Activated T-cell treated with anti-CD3 and anti-CD28 coated beads, Interleukin-2, amount 50 U/mL, for 4 hours (primary cell): ENCODE results near the gene KCNK3. TPM values are rescaled to one million over a fixed set of nuclear protein-coding genes. Genes with fewer than 3 reads are reported as not detected.
"Not testable (repeated sequence)": the region's sequence is repeated elsewhere in the genome, so short reads cannot be mapped to it uniquely, and the experiment has no call there.

Experiments used
- ATAC-seq, 2 donors: fragments of 200-7000 bp; cut with Tn5 transposase; one replicate each; pipeline ENCODE4 v1.10.0; 2021
- DNase-seq: peaks from one replicate; pipeline ENCODE4 v3.0.0-alpha.2; 2020
- H3K27me3 Mint-ChIP-seq: one replicate; pipeline ENCODE4 v1.8.0; 2021; ENCODE audit warnings: low read depth, mixed read lengths
- H3K36me3 Mint-ChIP-seq: one replicate; pipeline ENCODE4 v1.8.0; 2022; ENCODE audit warnings: mixed read lengths; ENCODE audit not compliant: insufficient read depth
- H3K4me1 Mint-ChIP-seq: one replicate; pipeline ENCODE4 v1.8.0; 2021; ENCODE audit warnings: low read depth, mixed read lengths
- H3K4me3 Mint-ChIP-seq: one replicate; pipeline ENCODE4 v1.8.0; 2021; ENCODE audit warnings: mild to moderate bottlenecking, moderate library complexity, mixed read lengths
- H3K9me3 Mint-ChIP-seq: one replicate; pipeline ENCODE4 v1.8.0; 2021; ENCODE audit warnings: mixed read lengths
- total RNA-seq, 3 donors: library from RNA; stranded (reverse); gene quantifications; one replicate each; pipeline ENCODE4 v1.2.1, GENCODE V29; 2021

The KCNK3 gene
- total RNA-seq, 3 donors from 2014 or later: 0.08 to 0.16 (median 0.08) TPM

DNA sequence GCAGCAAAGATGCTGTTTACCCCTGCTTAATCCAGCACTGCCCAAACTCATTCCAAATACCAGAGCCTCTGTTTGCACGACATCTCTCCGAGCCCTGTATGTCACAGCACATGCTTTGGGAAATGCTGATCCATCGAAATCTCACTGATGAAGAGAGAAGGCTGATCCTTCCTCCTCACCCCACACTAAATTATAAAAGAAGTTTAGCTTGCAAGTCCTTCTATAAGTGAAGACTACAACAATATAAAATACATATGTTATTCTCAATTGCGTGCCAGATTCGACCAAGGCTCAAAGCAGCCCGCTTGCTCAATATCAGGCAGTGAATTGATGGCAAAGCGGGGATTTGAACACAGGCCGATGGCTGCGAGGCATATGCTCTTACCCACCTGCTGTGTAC lies 40.9 kb downstream of the KCNK3 start:
- H3K9me3 Mint-ChIP-seq: no peaks in the 10 kb centered on the region
- no peaks in the 10 kb centered on the region for H3K36me3 Mint-ChIP-seq
- H3K27me3 Mint-ChIP-seq: peaks cover 18% of the 10 kb centered on the region
- no peak for ATAC-seq
- no peaks in the 10 kb centered on the region for H3K4me1 Mint-ChIP-seq
- H3K4me3 Mint-ChIP-seq: no peak overlapping the region
- no peak for DNase-seq

DNA sequence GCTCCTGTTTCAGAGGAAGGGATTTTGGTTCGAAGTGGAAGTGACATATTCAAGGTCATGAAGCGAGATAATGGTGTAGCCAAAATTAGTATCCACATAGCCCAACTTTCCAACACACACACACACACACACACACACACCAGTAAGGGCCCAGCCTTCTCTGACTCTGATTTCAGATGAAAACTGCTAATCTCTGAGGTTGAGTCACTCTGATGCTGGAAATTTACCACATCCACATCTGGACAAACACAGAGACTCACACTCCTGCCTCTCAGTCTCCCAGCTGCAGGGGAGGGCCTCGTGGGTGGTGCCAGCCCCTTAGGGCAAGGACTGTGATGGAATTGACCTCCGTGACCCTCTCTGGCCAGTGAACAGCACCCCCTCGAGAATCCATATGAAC lies 42.6 kb downstream of the KCNK3 start:
- no peaks in the 10 kb centered on the region for H3K4me1 Mint-ChIP-seq
- DNase-seq (no peak), ATAC-seq (no peak)
- peaks cover 19% of the 10 kb centered on the region for H3K27me3 Mint-ChIP-seq
- no peak overlapping the region for H3K4me3 Mint-ChIP-seq
- H3K9me3 Mint-ChIP-seq: no peaks in the 10 kb centered on the region
- H3K36me3 Mint-ChIP-seq: no peaks in the 10 kb centered on the region

DNA sequence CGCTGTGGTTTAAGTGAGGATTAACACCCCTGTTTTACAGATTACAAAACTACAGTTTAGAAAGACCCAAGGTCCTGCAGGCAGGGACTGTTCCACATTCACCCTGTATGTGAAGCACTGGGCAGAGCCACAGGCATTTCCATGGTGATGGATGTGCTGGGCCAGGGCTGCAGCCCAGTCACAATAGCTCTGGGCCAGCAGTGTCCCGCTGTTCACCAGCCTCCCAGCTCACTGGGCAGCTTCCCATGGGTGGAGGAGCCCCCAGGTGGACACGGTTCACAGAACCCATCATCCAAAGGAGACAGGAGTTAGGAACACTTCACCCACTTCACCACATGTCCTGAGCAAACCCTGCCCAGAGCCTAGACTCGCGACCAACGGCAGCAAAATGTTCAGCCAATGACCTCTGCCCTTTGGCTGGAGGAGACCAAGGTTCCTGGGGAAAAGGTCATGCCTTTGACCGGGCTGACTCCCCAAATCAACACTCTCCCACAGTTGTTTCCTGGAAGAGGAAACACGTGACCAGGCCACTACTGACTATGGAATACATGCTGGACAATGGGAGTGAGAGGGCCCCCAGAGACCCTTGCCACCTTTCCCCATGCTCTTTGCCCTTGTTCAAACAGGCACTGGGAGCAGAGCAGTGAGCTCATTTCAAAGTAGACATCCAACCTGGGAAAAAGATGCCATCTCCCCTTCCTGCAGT lies 43.5 kb downstream of the KCNK3 start:
- H3K4me1 Mint-ChIP-seq: peaks cover 3% of the 10 kb centered on the region
- no peak for ATAC-seq
- DNase-seq: no peak
- no peak overlapping the region for H3K4me3 Mint-ChIP-seq
- no peaks in the 10 kb centered on the region for H3K9me3 Mint-ChIP-seq
- H3K36me3 Mint-ChIP-seq: no peaks in the 10 kb centered on the region
- peaks cover 15% of the 10 kb centered on the region for H3K27me3 Mint-ChIP-seq

DNA sequence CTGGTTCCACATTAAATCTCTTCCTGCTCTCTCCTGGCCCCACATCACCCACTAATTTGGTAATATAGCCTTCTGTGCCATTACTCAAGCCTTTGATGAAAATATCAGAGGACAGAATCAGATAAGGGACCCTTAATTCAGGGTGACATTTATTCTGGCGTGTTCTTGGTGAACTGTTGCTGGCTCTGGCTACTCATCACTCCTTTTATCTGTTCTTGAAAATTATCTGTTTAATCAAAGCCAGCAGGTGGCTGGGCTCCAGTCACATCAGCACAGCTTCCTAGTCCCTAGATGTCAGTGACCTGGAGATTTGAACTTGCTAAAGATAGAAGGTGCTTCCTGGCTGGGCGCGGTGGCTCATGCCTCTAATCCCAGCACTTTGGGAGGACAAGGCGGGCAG lies 44.7 kb downstream of the KCNK3 start:
- no peaks in the 10 kb centered on the region for H3K36me3 Mint-ChIP-seq
- peaks cover 4% of the 10 kb centered on the region for H3K4me1 Mint-ChIP-seq
- ATAC-seq (no peak), DNase-seq (no peak)
- no peak overlapping the region for H3K4me3 Mint-ChIP-seq
- peaks cover 13% of the 10 kb centered on the region for H3K27me3 Mint-ChIP-seq
- H3K9me3 Mint-ChIP-seq: no peaks in the 10 kb centered on the region

DNA sequence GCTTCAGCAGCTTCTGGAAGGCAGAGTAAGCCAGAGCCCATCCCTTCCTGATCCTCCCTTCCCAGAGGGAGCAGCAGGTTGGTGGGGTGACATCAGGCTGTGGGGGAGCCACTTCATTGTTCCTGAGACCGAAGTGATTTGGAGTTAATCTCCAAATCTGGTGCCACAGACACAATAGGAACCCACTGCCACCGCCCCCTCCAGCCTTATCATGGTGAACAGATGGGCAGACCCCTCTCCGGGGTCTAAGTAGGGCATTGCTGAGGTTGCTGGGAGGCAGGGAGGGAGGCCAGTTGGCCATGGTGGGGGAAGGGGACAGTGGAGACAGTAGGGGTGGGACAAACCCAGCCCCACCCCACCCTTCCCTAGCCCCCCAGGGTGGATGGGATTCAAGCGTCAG lies 46.0 kb downstream of the KCNK3 start:
- Mint-ChIP-seq H3K4me1 (peaks cover 4% of the 10 kb centered on the region), H3K9me3 (no peaks in the 10 kb centered on the region), H3K36me3 (no peaks in the 10 kb centered on the region), H3K4me3 (no peak overlapping the region), H3K27me3 (peaks cover 13% of the 10 kb centered on the region)
- ATAC-seq: no peak
- DNase-seq: no peak

DNA sequence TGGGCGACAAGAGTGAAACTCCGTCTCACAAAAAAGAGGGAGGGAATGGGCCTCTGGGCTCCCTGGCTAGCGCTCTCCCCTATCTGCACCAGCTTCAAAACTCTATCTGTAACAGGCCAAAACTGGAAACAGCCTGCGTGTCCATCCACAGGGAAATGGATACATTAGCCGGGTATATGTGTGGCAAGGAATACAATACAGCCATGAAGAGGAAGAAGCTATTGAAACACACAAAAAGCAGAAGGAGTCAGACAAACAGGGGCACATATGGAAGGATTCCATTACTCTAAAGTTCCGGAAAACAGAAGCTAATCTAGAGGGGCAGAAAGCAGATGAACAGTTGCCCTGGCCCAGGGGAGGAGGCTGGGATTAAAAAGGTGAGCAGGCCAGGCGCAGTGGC lies 47.0 kb downstream of the KCNK3 start:
- ATAC-seq: no peak
- no peaks in the 10 kb centered on the region for H3K9me3 Mint-ChIP-seq

DNA sequence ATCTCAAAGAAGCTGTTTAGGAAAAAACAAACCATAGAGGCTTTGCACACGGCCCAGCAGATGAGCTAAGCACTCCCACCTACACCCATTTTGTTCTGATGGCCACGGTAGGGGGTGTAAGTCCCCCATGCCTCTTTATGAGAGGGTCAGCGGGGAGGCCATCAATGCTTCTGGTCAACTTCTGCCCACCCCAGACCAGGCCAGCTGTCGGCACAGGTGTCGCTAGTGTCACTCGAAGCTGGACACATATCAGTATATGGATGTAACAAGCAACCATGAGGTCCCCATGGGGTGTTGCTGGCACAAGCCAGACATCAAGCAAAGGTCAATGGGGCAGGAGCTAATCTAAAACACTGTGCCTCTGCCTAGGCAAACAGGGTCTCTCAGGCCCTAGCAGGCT lies 47.8 kb downstream of the KCNK3 start:
- ATAC-seq: no peak
- no peaks in the 10 kb centered on the region for H3K9me3 Mint-ChIP-seq
- peaks cover 7% of the 10 kb centered on the region for H3K27me3 Mint-ChIP-seq
- DNase-seq: no peak
- H3K4me3 Mint-ChIP-seq: no peak overlapping the region
- peaks cover 4% of the 10 kb centered on the region for H3K4me1 Mint-ChIP-seq
- no peaks in the 10 kb centered on the region for H3K36me3 Mint-ChIP-seq

More for the DNA sequence above, 47.0 kb downstream of the KCNK3 start:
- no peaks in the 10 kb centered on the region for H3K36me3 Mint-ChIP-seq
- DNase-seq: no peak
- peaks cover 11% of the 10 kb centered on the region for H3K27me3 Mint-ChIP-seq
- no peak overlapping the region for H3K4me3 Mint-ChIP-seq
- peaks cover 4% of the 10 kb centered on the region for H3K4me1 Mint-ChIP-seq

DNA sequence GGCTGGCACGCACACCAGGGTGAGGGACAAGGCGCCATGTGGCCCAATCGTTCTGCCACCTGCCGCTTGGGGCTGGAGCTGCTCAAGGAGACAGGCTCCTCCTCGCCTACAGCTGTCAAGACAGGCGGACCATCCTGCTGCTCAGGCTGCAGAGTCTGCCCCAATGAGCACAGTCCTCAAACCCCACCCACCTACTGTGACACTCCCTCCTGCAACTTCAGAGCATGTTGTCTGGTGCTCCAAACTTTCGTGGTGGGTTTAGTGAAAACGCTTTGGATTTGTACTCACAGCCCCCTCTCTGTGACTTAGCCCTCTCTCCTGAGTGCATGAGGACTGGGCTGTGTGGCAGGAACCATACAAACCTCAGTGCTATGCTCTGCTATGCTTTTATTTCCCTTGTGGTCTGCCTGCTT lies 48.4 kb downstream of the KCNK3 start:
- H3K36me3 Mint-ChIP-seq: no peaks in the 10 kb centered on the region
- DNase-seq (no peak), ATAC-seq (peak; percentile 86 to 90)
- H3K4me3 Mint-ChIP-seq: no peak overlapping the region
- H3K27me3 Mint-ChIP-seq: peaks cover 6% of the 10 kb centered on the region
- H3K9me3 Mint-ChIP-seq: no peaks in the 10 kb centered on the region
- peaks cover 4% of the 10 kb centered on the region for H3K4me1 Mint-ChIP-seq

DNA sequence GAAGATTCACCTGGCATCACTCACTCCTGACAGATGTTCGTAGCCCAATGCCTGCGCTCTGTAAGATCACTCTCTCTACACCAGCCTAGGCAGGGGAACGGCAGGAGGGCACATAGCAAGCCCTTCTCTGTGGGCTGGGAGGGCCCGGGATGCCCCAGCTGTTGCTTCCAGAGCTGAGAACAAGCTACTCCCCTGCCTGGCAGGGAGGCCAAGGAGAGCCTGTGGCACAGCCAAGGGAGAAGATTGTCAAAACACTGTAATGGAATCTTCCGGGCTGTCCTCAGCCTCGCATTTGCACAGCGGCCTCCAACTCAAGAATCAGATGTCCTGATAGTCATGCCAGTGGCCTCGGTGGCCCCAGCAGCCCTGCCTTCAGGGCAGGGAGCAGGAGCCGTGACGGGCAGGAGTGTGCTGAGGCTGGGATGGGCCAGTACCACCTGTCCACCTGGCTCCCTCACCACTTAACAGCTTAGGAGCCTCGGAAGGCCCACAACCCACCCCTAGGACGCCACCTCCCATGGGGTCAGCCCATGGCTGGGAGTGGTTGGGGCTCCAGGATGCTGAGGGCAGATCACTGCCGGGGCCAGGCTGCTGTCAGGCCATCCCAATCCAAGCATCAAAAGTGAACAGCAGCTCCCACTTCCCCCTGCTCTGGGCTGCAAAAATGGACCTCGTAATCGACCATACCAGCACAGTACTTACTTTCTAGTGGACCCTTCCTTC lies 49.7 kb downstream of the KCNK3 start:
- ATAC-seq: no peak
- H3K4me1 Mint-ChIP-seq: peaks cover 4% of the 10 kb centered on the region
- no peak overlapping the region for H3K4me3 Mint-ChIP-seq
- H3K9me3 Mint-ChIP-seq: no peaks in the 10 kb centered on the region
- DNase-seq: no peak
- H3K36me3 Mint-ChIP-seq: no peaks in the 10 kb centered on the region
- peaks cover 5% of the 10 kb centered on the region for H3K27me3 Mint-ChIP-seq

DNA sequence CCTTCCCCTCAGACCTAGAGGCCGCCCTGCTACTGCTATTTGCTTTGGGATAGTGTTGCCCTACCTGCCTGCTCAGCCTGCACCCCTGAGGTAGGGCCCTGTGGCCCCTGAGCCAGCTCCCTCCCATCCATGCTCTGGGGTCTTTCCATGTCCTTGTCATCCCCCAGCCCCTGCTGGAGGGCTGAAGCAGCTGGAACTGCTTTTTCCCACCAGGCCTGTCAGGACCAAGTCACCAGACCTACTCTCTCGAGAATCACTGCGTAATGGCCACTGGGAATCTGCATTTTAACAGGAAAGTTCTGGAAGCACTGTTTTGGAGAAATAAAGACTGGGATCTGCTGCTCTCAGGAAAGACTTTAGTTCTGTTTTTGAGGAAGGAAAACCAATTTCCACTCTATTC lies 51.3 kb downstream of the KCNK3 start:
- peaks cover 3% of the 10 kb centered on the region for H3K27me3 Mint-ChIP-seq
- ATAC-seq: no peak
- H3K9me3 Mint-ChIP-seq: no peaks in the 10 kb centered on the region
- no peak for DNase-seq
- peaks cover 4% of the 10 kb centered on the region for H3K4me1 Mint-ChIP-seq
- no peaks in the 10 kb centered on the region for H3K36me3 Mint-ChIP-seq
- H3K4me3 Mint-ChIP-seq: no peak overlapping the region

DNA sequence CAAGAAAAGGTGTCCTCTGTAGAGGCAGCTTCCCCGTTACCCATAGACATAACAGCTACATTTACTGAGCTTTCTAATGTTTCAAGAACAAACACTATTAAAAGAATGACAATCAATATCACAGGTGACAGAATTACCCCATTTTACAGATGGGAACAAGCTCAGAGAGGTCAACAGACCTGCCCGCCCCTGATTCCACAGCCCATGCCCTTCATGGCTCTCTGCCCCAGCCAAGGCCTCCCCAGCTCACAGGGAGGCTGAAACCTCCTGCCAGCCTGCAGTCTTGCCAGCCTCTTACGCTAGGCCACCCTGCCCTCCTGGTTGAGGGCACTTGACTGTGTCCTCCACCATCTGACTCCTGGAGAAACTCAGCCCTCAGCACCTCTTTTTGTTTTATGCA lies 52.4 kb downstream of the KCNK3 start:
- no peak for ATAC-seq

DNA sequence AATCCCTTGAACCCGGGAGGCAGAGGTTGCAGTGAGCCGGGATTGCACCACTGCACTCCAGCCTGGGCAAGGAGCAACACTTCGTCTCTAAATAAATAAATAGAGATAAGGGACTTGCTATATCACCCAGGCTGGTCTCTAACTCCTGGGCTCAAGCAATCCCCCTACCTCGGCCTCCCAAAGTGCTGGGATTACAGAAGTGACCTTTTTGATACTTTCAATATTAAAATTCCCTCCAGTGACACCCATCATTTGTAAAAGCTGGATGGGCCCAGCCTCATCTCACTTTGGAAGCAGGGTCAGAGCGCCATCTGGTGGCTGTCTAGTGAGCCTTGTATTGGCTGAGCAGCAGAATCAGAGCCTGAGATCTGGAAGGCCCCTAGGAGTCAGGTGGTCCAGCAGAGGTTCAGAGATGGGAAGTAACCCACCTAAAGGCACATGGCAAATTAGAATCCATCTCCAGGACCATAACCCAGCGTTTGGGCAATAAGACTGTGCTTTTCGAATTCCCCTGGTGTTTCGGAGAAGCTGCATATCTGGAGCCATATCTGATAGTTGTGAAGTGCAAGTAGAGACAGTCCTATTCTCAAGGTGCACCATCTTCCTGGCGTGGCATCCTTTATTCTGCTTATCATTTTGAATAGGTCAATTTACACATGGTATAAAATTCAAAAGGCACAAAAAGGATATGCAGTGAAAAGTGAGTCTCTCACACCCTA lies 53.2 kb downstream of the KCNK3 start:
- H3K4me3 Mint-ChIP-seq: no peak overlapping the region
- H3K36me3 Mint-ChIP-seq: no peaks in the 10 kb centered on the region
- no peaks in the 10 kb centered on the region for H3K9me3 Mint-ChIP-seq
- peaks cover 2% of the 10 kb centered on the region for H3K4me1 Mint-ChIP-seq
- no peaks in the 10 kb centered on the region for H3K27me3 Mint-ChIP-seq
- ATAC-seq (peak; percentile 77), DNase-seq (peak; percentile 73)

More for the DNA sequence above, 52.4 kb downstream of the KCNK3 start:
- Mint-ChIP-seq H3K9me3 (no peaks in the 10 kb centered on the region), H3K36me3 (no peaks in the 10 kb centered on the region), H3K4me3 (no peak overlapping the region), H3K27me3 (no peaks in the 10 kb centered on the region), H3K4me1 (peaks cover 4% of the 10 kb centered on the region)
- DNase-seq: no peak

DNA sequence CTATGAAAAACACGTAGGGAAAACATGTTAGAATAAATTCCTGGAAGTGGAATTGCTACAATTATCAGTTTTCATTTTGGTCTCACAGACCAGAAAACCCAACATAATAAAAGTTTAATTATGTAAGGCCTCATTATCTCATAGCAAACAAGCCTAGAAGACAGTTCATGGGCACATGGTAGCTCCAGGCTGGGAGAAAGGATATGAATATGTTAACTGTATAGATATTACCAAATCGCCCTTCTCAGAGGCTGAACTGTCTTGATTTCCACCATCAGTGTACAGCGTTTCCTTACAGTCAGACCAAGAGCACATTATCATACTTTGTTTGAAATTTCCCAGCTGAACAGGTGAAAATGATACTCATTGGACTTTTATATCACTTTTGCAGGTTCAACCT lies 54.4 kb downstream of the KCNK3 start:
- ATAC-seq (no peak), DNase-seq (no peak)
- no peaks in the 10 kb centered on the region for H3K4me1 Mint-ChIP-seq
- H3K9me3 Mint-ChIP-seq: no peaks in the 10 kb centered on the region
- H3K4me3 Mint-ChIP-seq: no peak overlapping the region
- no peaks in the 10 kb centered on the region for H3K36me3 Mint-ChIP-seq
- no peaks in the 10 kb centered on the region for H3K27me3 Mint-ChIP-seq

DNA sequence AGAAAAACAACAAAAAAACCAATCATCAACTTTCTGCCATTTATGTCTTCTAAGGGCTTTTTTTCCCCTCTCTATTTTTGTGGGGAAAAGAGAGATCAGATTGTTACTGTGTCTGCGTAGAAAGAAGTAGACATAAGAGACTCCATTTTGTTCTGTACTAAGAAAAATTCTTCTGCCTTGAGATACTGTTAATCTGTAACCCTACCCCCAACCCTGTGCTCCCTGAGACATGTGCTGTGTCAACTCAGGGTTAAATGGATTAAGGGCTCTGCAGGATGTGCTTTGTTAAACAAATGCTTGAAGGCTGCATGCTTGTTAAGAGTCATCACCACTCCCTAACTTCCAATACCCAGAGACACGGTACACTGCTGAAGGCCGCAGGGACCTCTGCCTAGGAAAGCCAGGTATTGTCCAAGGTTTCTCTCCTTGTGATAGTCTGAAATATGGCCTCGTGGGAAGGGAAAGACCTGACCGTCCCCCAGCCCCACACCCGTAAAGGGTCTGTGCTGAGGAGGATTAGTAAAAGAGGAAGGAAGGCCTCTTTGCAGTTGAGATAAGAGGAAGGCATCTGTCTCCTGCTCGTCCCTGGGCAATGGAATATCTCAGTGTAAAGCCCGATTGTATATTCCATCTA lies 57.4 kb downstream of the KCNK3 start:
- not testable (repeated sequence) for H3K9me3 Mint-ChIP-seq

More for the DNA sequence above, 57.4 kb downstream of the KCNK3 start:
- ATAC-seq, H3K36me3 Mint-ChIP-seq, DNase-seq, H3K27me3 Mint-ChIP-seq, H3K4me1 Mint-ChIP-seq, H3K4me3 Mint-ChIP-seq: not testable (repeated sequence)
